ENCODE measurements around the gene PPP2R3B.

Gene PPP2R3B

DNA sequence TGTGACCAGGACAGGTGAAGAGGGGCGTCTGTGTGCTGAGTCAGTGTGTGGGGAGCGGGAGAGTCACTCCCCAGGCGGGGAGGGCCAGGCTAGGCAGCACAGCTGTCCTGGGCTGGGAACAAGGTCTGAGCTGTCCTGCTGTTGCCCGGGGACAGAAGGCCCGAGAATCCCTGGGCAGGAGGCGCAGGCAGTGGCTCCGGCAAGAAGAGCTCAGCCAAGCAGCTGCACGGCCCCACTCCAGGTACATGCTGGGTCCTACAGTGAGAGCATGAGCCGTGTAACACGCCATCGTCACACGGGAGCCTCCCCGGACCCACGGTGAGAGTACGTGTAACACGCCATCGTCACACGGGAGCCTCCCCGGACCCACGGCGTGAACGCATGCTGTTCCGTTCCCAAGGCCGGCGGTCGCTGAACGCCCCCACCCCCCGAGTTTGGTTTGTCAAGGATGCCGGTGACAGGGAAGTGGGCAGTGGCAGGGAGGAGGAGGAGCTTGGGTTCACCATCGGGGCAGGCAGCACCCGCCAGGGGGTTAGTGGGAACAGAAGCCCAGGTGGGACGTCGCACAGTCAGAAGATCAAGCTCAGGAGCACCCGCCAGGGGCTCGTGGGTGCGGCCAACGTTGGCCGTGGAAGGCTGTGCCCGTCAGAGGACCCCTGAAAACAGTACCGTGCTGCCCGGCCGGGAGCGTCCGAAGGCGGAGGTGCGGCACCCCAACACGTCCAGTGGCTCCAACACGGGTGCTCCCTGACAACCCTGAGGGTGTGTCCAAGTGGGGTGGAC lies 15.6 kb downstream of the PPP2R3B start:
- H3K27ac Mint-ChIP-seq: no peak overlapping the region
- H3K4me1 Mint-ChIP-seq: peaks cover 25% of the 10 kb centered on the region
- H3K27me3 Mint-ChIP-seq: peaks cover 28% of the 10 kb centered on the region
- ATAC-seq (ENCODE audit: low read depth): no peak
- peak overlapping the region; percentile 29 for H3K4me3 Mint-ChIP-seq
- H3K36me3 Mint-ChIP-seq: peaks cover 6% of the 10 kb centered on the region
- no peak for DNase-seq (ENCODE audit: low spot score in 2 of 2)
- H3K9me3 Mint-ChIP-seq: no peaks in the 10 kb centered on the region

DNA sequence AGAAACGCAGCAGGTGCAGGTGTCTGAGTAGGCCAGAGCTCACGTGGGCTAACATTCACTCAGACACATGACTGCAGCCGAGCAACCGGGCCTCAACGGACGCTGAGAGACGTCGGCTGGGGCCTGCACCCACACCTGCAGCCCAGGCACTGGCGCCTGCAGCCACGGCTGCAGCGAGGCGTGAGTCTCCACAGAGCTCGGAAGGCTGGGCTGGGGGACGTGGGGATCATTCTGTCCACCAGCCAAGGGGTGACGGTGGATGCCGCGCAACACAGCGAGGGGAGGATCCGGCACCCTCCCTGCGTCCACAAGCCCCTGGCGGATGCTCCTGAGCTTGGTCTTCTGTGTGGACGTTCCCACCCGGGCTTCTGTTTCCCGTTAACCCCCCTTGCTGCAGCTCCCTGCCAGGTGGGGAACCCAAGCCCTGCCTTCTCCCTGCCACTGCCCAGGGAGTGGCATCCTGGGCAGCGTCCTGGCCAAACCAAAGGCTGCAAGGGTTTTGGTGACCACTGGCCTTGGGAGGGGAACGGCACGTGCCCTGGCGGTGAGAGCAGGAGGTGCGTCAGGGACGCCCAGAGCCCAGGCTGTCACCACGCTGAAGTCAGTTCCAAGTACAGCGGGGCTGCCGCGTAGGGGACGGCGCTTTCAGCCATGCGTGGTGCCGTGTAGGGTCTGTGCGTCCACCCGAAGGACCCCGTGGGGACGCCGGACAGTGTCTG lies 16.3 kb downstream of the PPP2R3B start:
- H3K27ac Mint-ChIP-seq: no peak overlapping the region

DNA sequence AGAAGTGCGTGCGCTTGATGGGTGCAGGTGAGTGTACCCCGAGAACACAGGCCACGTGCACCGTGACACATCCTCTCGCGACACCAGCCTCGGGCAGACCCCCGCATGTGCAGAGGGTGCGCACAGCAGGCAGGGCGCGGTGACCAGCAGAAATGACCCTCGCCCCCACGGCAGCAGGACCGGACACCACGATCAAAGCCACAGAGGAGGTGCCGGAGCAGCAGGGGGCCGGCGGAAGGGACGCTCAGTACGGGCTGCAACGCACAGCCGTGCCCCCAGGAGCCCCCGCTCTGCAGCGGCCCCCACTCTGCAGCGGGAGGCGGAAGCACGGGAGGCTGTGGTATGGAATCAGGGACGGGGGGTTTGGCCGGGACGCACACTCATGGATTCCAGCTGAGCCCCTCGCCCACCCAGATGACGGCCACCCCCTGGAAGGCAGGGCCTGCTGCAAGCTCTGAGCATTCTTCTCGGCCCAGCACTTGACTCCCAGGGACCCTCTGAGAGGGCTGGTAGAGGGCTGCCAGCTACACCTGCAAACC lies 17.1 kb downstream of the PPP2R3B start:
- Mint-ChIP-seq H3K4me3 (no peak overlapping the region), H3K36me3 (peaks cover 6% of the 10 kb centered on the region), H3K9me3 (no peaks in the 10 kb centered on the region), H3K4me1 (peaks cover 18% of the 10 kb centered on the region), H3K27me3 (peaks cover 16% of the 10 kb centered on the region), H3K27ac (no peak overlapping the region)
- no peak for DNase-seq (ENCODE audit: low spot score in 2 of 2)
- ATAC-seq (ENCODE audit: low read depth): no peak

More for the DNA sequence above, 16.3 kb downstream of the PPP2R3B start:
- no peak for DNase-seq (ENCODE audit: low spot score in 2 of 2)
- Mint-ChIP-seq H3K9me3 (no peaks in the 10 kb centered on the region), H3K27me3 (peaks cover 24% of the 10 kb centered on the region), H3K4me1 (peaks cover 24% of the 10 kb centered on the region), H3K36me3 (peaks cover 6% of the 10 kb centered on the region), H3K4me3 (no peak overlapping the region)
- no peak for ATAC-seq (ENCODE audit: low read depth)

DNA sequence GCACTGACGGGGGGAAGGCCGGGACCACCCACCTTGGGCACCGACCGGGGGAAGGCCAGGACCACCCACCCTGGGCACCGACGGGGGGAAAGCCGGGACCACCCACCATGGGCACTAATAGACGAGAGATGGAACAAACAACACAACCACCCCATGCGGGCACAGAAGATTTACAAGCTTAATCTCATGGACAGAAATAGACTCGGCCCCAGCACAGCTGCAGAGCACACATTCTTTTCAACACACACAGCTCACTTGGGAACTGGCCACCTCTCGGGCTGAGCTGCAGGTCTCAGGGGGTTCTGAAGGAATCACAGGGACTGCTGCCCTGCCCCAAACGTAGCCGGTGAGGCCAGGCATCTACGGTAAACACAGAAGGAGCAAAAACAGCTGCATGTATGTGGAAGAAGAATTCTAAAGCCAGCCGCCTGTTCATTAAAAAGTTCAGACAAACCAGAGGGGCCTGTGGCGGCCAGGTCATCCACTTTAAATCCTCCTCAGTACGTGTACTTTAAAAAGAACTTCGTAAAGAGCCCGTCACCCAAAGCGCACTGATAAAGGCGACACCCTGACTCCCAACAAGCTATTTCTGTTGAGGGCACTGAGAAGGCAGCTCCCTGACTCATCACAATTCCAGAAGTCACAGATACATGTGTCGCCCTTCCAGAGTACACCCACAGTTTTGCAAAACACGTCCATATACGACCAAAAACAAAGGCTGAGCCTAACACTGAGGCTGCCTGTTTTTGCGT lies 17.7 kb downstream of the PPP2R3B start:
- peaks cover 18% of the 10 kb centered on the region for H3K4me1 Mint-ChIP-seq
- H3K36me3 Mint-ChIP-seq: peaks cover 6% of the 10 kb centered on the region
- H3K9me3 Mint-ChIP-seq: no peaks in the 10 kb centered on the region
- no peak overlapping the region for H3K4me3 Mint-ChIP-seq
- no peak for ATAC-seq (ENCODE audit: low read depth)
- H3K27ac Mint-ChIP-seq: no peak overlapping the region
- DNase-seq (ENCODE audit: low spot score in 2 of 2): no peak
- peaks cover 14% of the 10 kb centered on the region for H3K27me3 Mint-ChIP-seq

DNA sequence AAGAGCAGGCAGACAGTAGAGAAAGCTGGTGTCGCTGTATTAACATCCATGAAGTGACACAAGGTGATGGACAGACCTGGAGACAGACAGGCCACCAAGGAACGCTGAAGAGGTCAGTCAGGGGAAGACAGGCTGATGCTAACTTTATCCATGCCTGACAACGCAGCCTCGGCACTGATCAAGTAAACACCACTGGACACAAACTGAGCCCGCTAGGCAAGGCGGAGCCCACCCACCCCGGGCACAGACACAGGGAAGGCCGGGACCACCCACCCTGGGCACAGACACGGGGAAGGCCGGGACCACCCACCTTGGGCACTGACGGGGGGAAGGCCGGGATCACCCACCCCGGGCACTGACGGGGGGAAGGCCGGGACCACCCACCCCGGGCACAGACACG lies 18.8 kb downstream of the PPP2R3B start:
- ATAC-seq (ENCODE audit: low read depth): no peak
- Mint-ChIP-seq H3K27ac (no peak overlapping the region), H3K27me3 (peaks cover 14% of the 10 kb centered on the region), H3K9me3 (no peaks in the 10 kb centered on the region), H3K36me3 (peaks cover 13% of the 10 kb centered on the region), H3K4me1 (peaks cover 24% of the 10 kb centered on the region), H3K4me3 (no peak overlapping the region)
- no peak for DNase-seq (ENCODE audit: low spot score in 2 of 2)

DNA sequence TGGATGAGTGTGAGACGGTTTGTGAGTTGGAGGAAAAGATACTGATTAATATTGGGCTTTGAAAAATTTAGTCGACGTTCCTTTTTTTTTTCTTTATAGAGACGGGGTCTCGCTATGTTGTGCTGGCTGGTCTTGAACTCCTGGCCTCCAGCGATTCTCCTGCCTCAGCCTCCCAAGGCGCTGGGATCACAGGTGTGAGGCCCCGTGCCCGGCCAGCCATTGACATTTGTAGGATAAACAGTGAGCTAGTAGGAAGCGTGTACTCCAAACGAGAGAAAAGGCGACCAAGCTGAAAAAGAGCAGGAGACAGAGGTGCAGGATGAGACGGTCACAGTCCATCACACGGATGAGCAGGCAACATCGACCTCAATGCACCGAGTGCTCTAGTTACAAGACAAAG lies 19.4 kb downstream of the PPP2R3B start:
- peaks cover 13% of the 10 kb centered on the region for H3K27me3 Mint-ChIP-seq
- H3K36me3 Mint-ChIP-seq: peaks cover 14% of the 10 kb centered on the region
- no peak for DNase-seq (ENCODE audit: low spot score in 2 of 2)
- H3K9me3 Mint-ChIP-seq: peaks cover under 1% of the 10 kb centered on the region
- ATAC-seq (ENCODE audit: low read depth): no peak
- H3K27ac Mint-ChIP-seq: no peak overlapping the region
- no peak overlapping the region for H3K4me3 Mint-ChIP-seq
- peaks cover 24% of the 10 kb centered on the region for H3K4me1 Mint-ChIP-seq

DNA sequence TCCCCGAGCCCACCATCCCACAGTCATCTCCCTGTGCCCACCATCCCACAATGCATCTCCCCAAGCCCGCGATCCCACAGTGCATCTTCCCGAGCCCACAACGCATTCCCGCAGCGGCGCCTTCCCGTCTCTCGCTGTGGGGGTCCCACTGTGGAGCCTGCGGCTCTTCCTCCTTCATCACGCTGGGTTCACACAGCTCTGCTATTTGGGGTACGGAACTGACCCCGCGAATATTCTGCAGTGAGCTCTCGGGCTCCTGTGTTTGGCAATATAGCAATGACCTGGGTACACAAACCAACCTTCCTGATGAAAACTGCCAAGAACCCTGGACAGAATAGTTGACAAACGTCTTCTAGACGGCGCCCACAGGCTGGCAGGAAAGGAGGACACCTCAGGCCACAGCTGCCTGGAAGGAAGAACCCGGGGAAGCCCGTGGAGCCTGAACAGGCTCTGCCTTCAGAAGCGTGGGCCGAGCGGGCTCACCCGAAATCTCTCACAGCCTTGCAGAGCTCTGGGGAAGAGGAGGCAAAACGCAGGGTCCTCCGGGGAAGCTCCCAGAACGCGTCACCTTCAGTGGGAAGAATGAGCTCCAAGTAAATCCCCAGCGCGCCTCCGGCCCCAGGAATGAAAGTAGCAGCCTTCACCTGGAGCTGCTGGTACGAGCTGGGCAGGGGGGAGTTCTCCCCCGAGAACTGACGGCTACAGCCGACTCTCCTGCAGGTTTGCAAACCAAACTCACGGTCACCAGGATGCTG lies 22.9 kb downstream of the PPP2R3B start:
- Mint-ChIP-seq H3K4me1 (peaks cover 11% of the 10 kb centered on the region), H3K4me3 (no peak overlapping the region), H3K27me3 (no peaks in the 10 kb centered on the region), H3K9me3 (peaks cover 5% of the 10 kb centered on the region), H3K36me3 (peaks cover 34% of the 10 kb centered on the region), H3K27ac (no peak overlapping the region)
- ATAC-seq (ENCODE audit: low read depth) (no peak), DNase-seq (ENCODE audit: low spot score in 2 of 2) (no peak)

DNA sequence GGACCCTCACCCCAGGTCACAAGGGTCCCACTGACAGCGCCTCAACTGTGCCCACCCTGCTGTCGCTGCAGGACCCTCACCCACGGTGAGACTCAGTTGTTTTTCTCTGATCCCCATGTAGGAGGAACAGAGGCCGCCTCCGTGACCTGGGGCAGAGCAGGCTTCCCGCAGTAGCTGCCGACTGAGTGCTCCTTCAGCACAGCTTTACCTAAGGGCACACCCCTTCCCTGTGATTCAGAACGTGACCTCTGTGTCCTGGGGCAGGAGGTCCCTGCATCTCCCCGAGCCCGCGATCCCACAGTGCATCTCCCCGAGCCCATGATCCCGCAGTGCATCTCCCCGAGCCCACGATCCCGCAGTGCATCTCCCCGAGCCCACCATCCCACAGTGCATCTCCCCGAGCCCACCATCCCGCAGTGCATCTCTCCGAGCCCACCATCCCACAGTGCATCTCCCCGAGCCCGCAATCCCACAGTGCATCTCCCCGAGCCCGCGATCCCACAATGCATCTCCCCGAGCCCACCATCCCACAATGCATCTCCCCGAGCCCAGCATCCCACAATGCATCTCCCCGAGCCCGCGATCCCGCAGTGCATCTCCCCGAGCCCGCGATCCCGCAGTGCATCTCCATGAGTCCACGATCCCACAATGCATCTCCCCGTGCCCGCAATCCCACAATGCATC lies 23.6 kb downstream of the PPP2R3B start:
- DNase-seq (ENCODE audit: low spot score in 2 of 2) (no peak), ATAC-seq (ENCODE audit: low read depth) (no peak)
- no peaks in the 10 kb centered on the region for H3K27me3 Mint-ChIP-seq
- H3K4me1 Mint-ChIP-seq: peaks cover 11% of the 10 kb centered on the region
- H3K9me3 Mint-ChIP-seq: peaks cover 5% of the 10 kb centered on the region
- peaks cover 37% of the 10 kb centered on the region for H3K36me3 Mint-ChIP-seq
- no peak overlapping the region for H3K27ac Mint-ChIP-seq
- H3K4me3 Mint-ChIP-seq: no peak overlapping the region

DNA sequence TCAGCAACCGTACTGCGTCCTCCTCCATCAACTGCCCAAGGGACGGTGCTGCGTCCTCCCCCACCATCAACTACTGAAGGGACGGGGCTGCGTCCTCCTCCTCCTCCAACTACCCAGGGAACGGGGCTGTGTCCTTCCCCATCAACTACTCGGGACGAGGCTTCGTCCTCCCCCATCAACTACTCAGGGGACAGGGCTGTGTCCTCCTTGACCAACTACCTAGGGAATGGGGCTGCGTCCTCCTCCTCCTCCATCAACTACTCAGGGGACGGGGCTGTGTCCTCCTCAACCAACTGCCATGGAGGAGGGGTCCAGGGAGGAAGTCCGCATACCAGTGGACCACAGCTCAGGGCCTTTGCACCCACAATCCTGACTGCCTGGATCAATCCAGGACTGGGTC lies 24.4 kb downstream of the PPP2R3B start:
- DNase-seq (ENCODE audit: low spot score in 2 of 2) (no peak), ATAC-seq (ENCODE audit: low read depth) (no peak)
- Mint-ChIP-seq H3K4me3 (no peak overlapping the region), H3K27ac (no peak overlapping the region), H3K27me3 (no peaks in the 10 kb centered on the region), H3K4me1 (peaks cover 9% of the 10 kb centered on the region), H3K36me3 (peaks cover 41% of the 10 kb centered on the region), H3K9me3 (peaks cover 5% of the 10 kb centered on the region)

DNA sequence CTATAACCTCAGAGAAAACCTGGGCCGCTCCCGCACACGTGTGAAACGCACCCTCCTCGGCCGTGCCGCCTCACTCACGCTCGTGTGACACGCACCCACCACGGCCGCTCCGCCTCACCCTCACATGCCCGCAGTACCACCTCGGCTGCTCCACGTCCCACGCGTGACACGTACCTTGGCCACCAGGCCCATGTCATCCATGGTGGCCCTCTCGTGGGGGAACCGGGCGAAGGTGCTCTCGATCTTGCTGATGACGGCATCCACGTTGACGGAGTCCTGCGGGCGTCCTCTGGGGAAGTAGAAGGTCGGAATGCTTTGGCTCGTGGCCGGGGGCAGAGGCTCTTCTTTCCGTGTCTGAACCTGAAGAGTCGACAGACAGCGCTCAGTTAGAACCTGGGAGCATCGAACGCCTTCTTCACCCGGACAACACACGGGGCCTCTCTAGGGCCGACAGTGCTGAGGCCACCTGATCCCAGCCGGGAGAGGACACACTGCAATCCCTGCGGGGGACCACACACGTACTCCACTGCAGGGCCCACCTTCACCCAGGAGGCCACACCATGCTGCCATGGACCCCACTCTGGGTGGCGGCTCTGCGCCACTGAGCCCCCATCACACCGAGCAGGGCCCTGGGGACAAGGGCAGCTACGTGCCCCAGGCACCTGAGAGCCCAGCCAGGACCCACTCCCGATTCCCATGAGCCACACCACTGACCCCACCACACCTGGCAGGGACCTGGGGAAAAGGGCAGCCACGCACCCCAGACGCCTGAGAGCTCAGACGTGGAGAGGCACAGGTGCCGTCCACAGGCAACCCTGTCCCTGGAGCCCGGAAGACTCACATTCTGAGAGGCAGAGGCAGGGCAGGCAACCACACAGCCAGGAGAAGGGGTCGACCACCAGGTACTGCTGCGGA lies 25.2 kb downstream of the PPP2R3B start:
- ATAC-seq (ENCODE audit: low read depth): no peak
- peaks cover 44% of the 10 kb centered on the region for H3K36me3 Mint-ChIP-seq
- no peak overlapping the region for H3K27ac Mint-ChIP-seq
- peaks cover 6% of the 10 kb centered on the region for H3K4me1 Mint-ChIP-seq
- no peaks in the 10 kb centered on the region for H3K27me3 Mint-ChIP-seq
- DNase-seq (ENCODE audit: low spot score in 2 of 2): no peak
- no peak overlapping the region for H3K4me3 Mint-ChIP-seq
- peaks cover 5% of the 10 kb centered on the region for H3K9me3 Mint-ChIP-seq

DNA sequence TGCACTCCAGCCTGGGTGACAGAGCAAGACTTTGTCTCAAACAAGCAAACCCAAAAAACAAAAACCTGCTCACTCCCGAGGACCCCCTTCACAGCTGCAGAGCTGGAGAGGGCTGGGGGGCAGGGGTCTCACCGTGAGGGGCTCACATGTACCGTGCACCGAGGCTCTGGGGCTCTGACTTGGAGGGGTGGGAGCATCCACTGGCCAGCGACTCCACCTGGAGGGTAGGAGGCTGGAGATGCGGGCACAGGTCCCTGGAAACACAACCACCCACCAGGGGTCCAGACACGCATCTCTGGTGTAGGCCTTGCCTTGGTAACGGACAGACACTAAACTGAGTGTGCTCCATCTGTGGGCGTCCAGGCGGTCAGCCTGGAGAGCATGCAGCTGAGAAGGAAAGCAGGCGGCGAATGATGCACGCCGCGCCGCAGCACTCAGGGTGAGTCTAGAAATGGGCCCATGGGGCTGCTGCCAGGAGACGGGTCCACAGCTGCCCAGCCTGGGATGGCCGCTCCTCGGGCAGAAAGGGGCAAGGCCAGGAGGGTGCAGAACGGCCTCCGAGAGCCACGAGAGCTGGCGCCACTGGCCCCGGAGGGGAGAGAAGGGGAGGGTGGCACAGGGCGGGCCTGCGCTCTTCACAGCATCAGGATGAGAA lies 26.1 kb downstream of the PPP2R3B start:
- ATAC-seq (ENCODE audit: low read depth): no peak
- Mint-ChIP-seq H3K9me3 (peaks cover 5% of the 10 kb centered on the region), H3K27me3 (no peaks in the 10 kb centered on the region), H3K36me3 (peaks cover 48% of the 10 kb centered on the region), H3K27ac (no peak overlapping the region), H3K4me3 (no peak overlapping the region), H3K4me1 (peaks cover 6% of the 10 kb centered on the region)
- no peak for DNase-seq (ENCODE audit: low spot score in 2 of 2)

DNA sequence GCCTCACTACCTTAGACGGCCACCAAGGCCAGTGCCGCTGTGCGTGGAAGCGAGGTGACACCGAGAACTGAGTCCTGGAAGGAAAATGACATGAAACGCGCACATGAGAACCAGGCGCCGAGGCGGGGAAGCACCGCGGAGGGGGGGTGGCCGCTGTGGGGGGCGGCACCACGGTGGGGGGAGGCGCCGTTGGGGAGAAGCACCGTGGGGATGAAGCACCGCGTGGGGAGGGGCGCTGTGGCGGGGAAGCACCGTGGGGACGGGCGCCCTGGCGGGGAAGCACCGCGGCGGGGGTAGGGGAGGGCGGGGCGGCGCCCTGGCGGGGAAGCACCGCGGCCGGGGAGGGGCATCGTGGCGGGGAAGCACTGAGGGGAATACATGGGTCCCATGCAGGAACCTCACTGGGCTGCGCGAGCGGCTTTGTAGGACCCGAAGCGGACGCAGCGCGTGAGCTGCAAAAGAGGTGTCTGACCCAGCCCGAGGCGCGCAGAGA lies 28.0 kb downstream of the PPP2R3B start:
- peaks cover 6% of the 10 kb centered on the region for H3K4me1 Mint-ChIP-seq
- peaks cover 49% of the 10 kb centered on the region for H3K36me3 Mint-ChIP-seq
- DNase-seq (ENCODE audit: low spot score in 2 of 2) (no peak), ATAC-seq (ENCODE audit: low read depth) (no peak)
- peaks cover 5% of the 10 kb centered on the region for H3K9me3 Mint-ChIP-seq
- no peak overlapping the region for H3K4me3 Mint-ChIP-seq
- H3K27me3 Mint-ChIP-seq: no peaks in the 10 kb centered on the region
- no peak overlapping the region for H3K27ac Mint-ChIP-seq
